IPS DF 4.7 (cell line): Measurements from ENCODE around the gene MYOCD.

Experiments used
- DNase-seq: peaks from one replicate; pipeline ENCODE4 v3.0.0-alpha.2; 2013; ENCODE audit warnings: low spot score; ENCODE audit errors: extremely low read depth

The MYOCD gene

GRCh38 chr17:12706070-12706469 lies 40.4 kb downstream of the MYOCD start:
- DNase-seq, result no peak

GRCh38 chr17:12709063-12709462 lies 43.4 kb downstream of the MYOCD start:
- DNase-seq, result no peak

GRCh38 chr17:12712415-12712814 lies 46.7 kb downstream of the MYOCD start:
- no peak for DNase-seq

GRCh38 chr17:12712941-12713340 lies 47.3 kb downstream of the MYOCD start:
- DNase-seq, result no peak

GRCh38 chr17:12719948-12720347 lies 54.3 kb downstream of the MYOCD start:
- DNase-seq, result no peak

- DNase-seq, result no peak
Measured at GRCh38 chr17:12721581-12721980, 55.9 kb downstream of the MYOCD start.

GRCh38 chr17:12722282-12722681 lies 56.6 kb downstream of the MYOCD start:
- no peak for DNase-seq

GRCh38 chr17:12726131-12726530 lies 60.4 kb downstream of the MYOCD start:
- no peak for DNase-seq

GRCh38 chr17:12727076-12727760 lies 61.5 kb downstream of the MYOCD start:
- DNase-seq, result no peak

GRCh38 chr17:12727881-12728280 lies 62.2 kb downstream of the MYOCD start:
- DNase-seq, result no peak

- DNase-seq, result no peak
Measured at GRCh38 chr17:12729086-12729485, 63.4 kb downstream of the MYOCD start.

- no peak for DNase-seq
Measured at GRCh38 chr17:12730421-12730820, 64.7 kb downstream of the MYOCD start.

GRCh38 chr17:12730931-12731521 lies 65.3 kb downstream of the MYOCD start:
- DNase-seq, result no peak

- no peak for DNase-seq
Measured at GRCh38 chr17:12731839-12732238, 66.1 kb downstream of the MYOCD start.

GRCh38 chr17:12732366-12732765 lies 66.7 kb downstream of the MYOCD start:
- no peak for DNase-seq

- no peak for DNase-seq
Measured at GRCh38 chr17:12734926-12735325, 69.2 kb downstream of the MYOCD start.

GRCh38 chr17:12735517-12735916 lies 69.8 kb downstream of the MYOCD start:
- no peak for DNase-seq

- no peak for DNase-seq
Measured at GRCh38 chr17:12736526-12736925, 70.8 kb downstream of the MYOCD start.

GRCh38 chr17:12737740-12738469 lies 72.2 kb downstream of the MYOCD start:
- no peak for DNase-seq

- no peak for DNase-seq
Measured at GRCh38 chr17:12738624-12739023, 72.9 kb downstream of the MYOCD start.

GRCh38 chr17:12739500-12739899 lies 73.8 kb downstream of the MYOCD start:
- no peak for DNase-seq

- DNase-seq, result no peak
Measured at GRCh38 chr17:12743046-12743445, 77.4 kb downstream of the MYOCD start.

GRCh38 chr17:12744298-12744697 lies 78.6 kb downstream of the MYOCD start:
- DNase-seq, result no peak
